Neuronal stem cell (in vitro differentiated cells): ENCODE results near the gene MICAL1. TPM values are rescaled to one million over a fixed set of nuclear protein-coding genes. Genes with fewer than 3 reads are reported as not detected.
A peak's percentile ranks its signal among the peaks of the same experiment; 100 is the strongest.

Experiments used
- DNase-seq: peaks from one replicate; pipeline ENCODE4 v3.0.0-alpha.2; 2013; ENCODE audit warnings: low spot score
- H2AFZ ChIP-seq: one replicate; pipeline ENCODE4 v1.6.1; 2013; ENCODE audit warnings: mild to moderate bottlenecking, low read length, inconsistent platforms
- H2AK5ac ChIP-seq: 2 replicates; pipeline ENCODE4 v1.6.1; 2013; ENCODE audit warnings: low read depth, mild to moderate bottlenecking, inconsistent platforms, low read length, moderate library complexity, mixed read lengths
- H2BK120ac ChIP-seq: 2 replicates; pipeline ENCODE4 v1.6.1; 2013; ENCODE audit warnings: low read depth, mild to moderate bottlenecking, inconsistent platforms, low read length, moderate library complexity, mixed read lengths
- H2BK12ac ChIP-seq: one replicate; pipeline ENCODE4 v1.6.1; 2013; ENCODE audit warnings: low read length, inconsistent platforms
- H2BK15ac ChIP-seq: 2 replicates; pipeline ENCODE4 v1.6.1; 2013; ENCODE audit warnings: mild to moderate bottlenecking, low read length, inconsistent platforms, mixed read lengths
- H2BK5ac ChIP-seq: one replicate; pipeline ENCODE4 v1.6.1; 2013; ENCODE audit warnings: inconsistent platforms, mild to moderate bottlenecking, low read length, moderate library complexity
- H3K14ac ChIP-seq: one replicate; pipeline ENCODE4 v1.6.1; 2013; ENCODE audit warnings: low read length, inconsistent platforms
- H3K18ac ChIP-seq: 2 replicates; pipeline ENCODE4 v1.6.1; 2013; ENCODE audit warnings: low read length, inconsistent platforms
- H3K23ac ChIP-seq: 2 replicates; pipeline ENCODE4 v1.6.1; 2013; ENCODE audit warnings: low read depth, mild to moderate bottlenecking, mixed read lengths, low read length, inconsistent platforms; ENCODE audit not compliant: poor library complexity
- H3K27ac ChIP-seq: replicated peaks from 3 replicates; pipeline ENCODE4 v1.5.1; 2013; ENCODE audit warnings: low read length, inconsistent platforms
- H3K27me3 ChIP-seq, 3 experiments: 2 replicates each; pipeline ENCODE4 v1.6.1; 2013; ENCODE audit warnings: low read length in 3 of 3, mild to moderate bottlenecking in 2 of 3, inconsistent platforms in 1 of 3, low read depth in 1 of 3, mixed read lengths in 1 of 3, moderate library complexity in 1 of 3; ENCODE audit not compliant: control insufficient read depth in 3 of 3, insufficient read depth in 3 of 3
- H3K36me3 ChIP-seq, 2 donors: replicated peaks in 1 of 2; 2 replicates each; pipeline ENCODE4 v1.6.1; 2013; ENCODE audit warnings: low read length in 2 of 2; ENCODE audit not compliant: control insufficient read depth in 2 of 2, insufficient read depth in 2 of 2
- H3K4ac ChIP-seq: 2 replicates; pipeline ENCODE4 v1.6.1; 2013; ENCODE audit warnings: inconsistent platforms, mild to moderate bottlenecking, low read length, moderate library complexity
- H3K4me1 ChIP-seq, 2 donors: 1 replicate in 1 of 2; 2 replicates in 1 of 2; pipeline ENCODE4 v1.6.1; 2013; ENCODE audit warnings: low read length in 2 of 2, low read depth in 1 of 2; ENCODE audit not compliant: control insufficient read depth in 2 of 2, insufficient read depth in 1 of 2
- H3K4me2 ChIP-seq: one replicate; pipeline ENCODE4 v1.6.1; 2013; ENCODE audit warnings: mild to moderate bottlenecking, low read length, inconsistent platforms; ENCODE audit not compliant: insufficient read depth, poor library complexity, severe bottlenecking
- H3K4me3 ChIP-seq, 2 donors: 2 replicates each; pipeline ENCODE4 v1.5.1; 2013; ENCODE audit warnings: low read length in 2 of 2, mild to moderate bottlenecking in 2 of 2, inconsistent platforms in 1 of 2, moderate library complexity in 1 of 2
- H3K79me1 ChIP-seq: one replicate; pipeline ENCODE4 v1.6.1; 2013; ENCODE audit warnings: low read depth, mild to moderate bottlenecking, inconsistent platforms, low read length, moderate library complexity
- H3K9ac ChIP-seq: one replicate; pipeline ENCODE4 v1.6.1; 2013; ENCODE audit warnings: mild to moderate bottlenecking, low read depth, low read length, inconsistent platforms; ENCODE audit not compliant: poor library complexity
- H3K9me3 ChIP-seq, 2 donors: replicated peaks in 1 of 2; 2 replicates each; pipeline versions ENCODE3 to v1.6.1; 2013; ENCODE audit warnings: low read length in 2 of 2, mild to moderate bottlenecking in 2 of 2, inconsistent platforms in 1 of 2, low read depth in 1 of 2, mixed read lengths in 1 of 2, moderate library complexity in 1 of 2; ENCODE audit not compliant: control insufficient read depth in 2 of 2, insufficient read depth in 1 of 2
- H4K8ac ChIP-seq: one replicate; pipeline ENCODE4 v1.6.1; 2013; ENCODE audit warnings: low read depth, mild to moderate bottlenecking, inconsistent platforms, low read length, moderate library complexity
- H4K91ac ChIP-seq: one replicate; pipeline ENCODE4 v1.6.1; 2013; ENCODE audit warnings: low read length, low read depth, mild to moderate bottlenecking, inconsistent platforms; ENCODE audit not compliant: poor library complexity
- WGBS, 2 donors: extraction: QIAGEN DNeasy Blood & Tissue Kit; methylation state at CpG; one replicate each; pipeline ENCODE4 v1.1.7; 2013; ENCODE audit warnings: missing lambda C conversion rate in 2 of 2, mixed read lengths in 1 of 2; ENCODE audit not compliant: insufficient read length in 2 of 2, insufficient replicate concordance in 1 of 2; ENCODE audit errors: extremely low coverage in 2 of 2; 5-methylcytosine and 5-hydroxymethylcytosine counted together
- polyA plus RNA-seq, 2 experiments: library from polyadenylated mRNA; stranded (reverse); fragments of 200-250 nt; gene quantifications; one replicate each; pipeline ENCODE4 v1.2.3, GENCODE V29; 2013

The MICAL1 gene, protein sequence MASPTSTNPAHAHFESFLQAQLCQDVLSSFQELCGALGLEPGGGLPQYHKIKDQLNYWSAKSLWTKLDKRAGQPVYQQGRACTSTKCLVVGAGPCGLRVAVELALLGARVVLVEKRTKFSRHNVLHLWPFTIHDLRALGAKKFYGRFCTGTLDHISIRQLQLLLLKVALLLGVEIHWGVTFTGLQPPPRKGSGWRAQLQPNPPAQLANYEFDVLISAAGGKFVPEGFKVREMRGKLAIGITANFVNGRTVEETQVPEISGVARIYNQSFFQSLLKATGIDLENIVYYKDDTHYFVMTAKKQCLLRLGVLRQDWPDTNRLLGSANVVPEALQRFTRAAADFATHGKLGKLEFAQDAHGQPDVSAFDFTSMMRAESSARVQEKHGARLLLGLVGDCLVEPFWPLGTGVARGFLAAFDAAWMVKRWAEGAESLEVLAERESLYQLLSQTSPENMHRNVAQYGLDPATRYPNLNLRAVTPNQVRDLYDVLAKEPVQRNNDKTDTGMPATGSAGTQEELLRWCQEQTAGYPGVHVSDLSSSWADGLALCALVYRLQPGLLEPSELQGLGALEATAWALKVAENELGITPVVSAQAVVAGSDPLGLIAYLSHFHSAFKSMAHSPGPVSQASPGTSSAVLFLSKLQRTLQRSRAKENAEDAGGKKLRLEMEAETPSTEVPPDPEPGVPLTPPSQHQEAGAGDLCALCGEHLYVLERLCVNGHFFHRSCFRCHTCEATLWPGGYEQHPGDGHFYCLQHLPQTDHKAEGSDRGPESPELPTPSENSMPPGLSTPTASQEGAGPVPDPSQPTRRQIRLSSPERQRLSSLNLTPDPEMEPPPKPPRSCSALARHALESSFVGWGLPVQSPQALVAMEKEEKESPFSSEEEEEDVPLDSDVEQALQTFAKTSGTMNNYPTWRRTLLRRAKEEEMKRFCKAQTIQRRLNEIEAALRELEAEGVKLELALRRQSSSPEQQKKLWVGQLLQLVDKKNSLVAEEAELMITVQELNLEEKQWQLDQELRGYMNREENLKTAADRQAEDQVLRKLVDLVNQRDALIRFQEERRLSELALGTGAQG
- 43.9 TPM for polyA plus RNA-seq (2013, experiment 1 of 2)
- polyA plus RNA-seq (2013, experiment 2 of 2) = 41.6 TPM

DNA sequence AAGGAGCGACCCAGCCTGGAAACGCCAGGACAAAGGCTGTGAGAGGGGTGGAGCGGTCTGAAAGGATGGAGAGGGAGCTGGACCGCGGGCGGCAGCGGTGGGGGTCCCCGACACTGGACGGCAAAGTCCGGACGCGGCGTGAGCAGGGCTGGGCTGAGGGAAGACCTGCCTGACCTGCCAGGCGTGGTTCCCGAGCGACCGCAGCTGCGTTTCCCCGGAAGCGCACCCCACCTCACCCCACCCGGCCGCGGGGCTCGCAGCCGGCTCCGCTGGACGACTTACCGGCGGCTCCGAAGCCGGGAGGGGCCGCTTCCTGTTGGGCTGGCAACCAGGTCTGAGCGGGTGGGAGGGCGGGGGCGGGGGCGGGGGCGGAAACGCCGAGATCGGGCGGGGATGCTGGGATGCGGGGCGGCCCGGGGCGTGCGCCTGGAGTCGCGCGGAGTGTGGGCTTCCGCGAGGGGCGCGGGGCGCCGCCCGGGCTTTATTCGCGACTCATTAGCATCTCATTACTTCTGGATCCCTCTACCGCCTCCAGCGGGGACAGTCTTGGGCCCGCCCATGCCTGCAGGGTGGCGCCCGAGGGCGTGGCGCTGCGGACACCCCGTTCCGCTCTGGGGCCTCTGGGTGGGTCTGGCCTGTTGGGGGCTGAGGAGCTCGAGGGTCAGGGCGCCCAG is at the start of gene MICAL1:
MICAL1 (minus strand) TSS at position 336 of the 674 bp plus-strand sequence. CDS start 1,576 bp downstream, outside the sequence.
- H3K4me2 ChIP-seq = peak within 1 kb of the TSS; percentile 97
- peak; percentile 68 for DNase-seq
- H3K79me1 ChIP-seq = peaks cover 9% of the 10 kb centered on the region
- peak within 1 kb of the TSS; percentile 87 to 96 for H3K4me3 ChIP-seq
- peak within 1 kb of the TSS; percentile 79 for H2BK5ac ChIP-seq
- peak within 1 kb of the TSS; percentile 99 for H2AFZ ChIP-seq
- peaks cover 12 to 24% of the 10 kb centered on the region in 2 donors for H3K36me3 ChIP-seq
- H4K91ac ChIP-seq = peak within 1 kb of the TSS; percentile 77
- WGBS, 2 donors = no CpG with 5 or more reads among the region's 70 CpGs
- H3K18ac ChIP-seq = peak within 1 kb of the TSS; percentile 99
- peak within 1 kb of the TSS; percentile 45 for H3K4ac ChIP-seq
- H2BK15ac ChIP-seq = peak within 1 kb of the TSS; percentile 87
- H3K14ac ChIP-seq = peak within 1 kb of the TSS; percentile 86
- peak within 1 kb of the TSS; percentile 76 for H2BK120ac ChIP-seq
- peak within 1 kb of the TSS; percentile 81 for H3K27ac ChIP-seq
- H3K23ac ChIP-seq = peak within 1 kb of the TSS; percentile 81
- no peaks in the 10 kb centered on the region for H3K27me3 ChIP-seq
- H2AK5ac ChIP-seq = peak within 1 kb of the TSS; percentile 88
- peak within 1 kb of the TSS; percentile 69 for H2BK12ac ChIP-seq
- H4K8ac ChIP-seq = no peak within 1 kb of the TSS
- H3K9me3 ChIP-seq = no peaks in the 10 kb centered on the region
- peaks cover 8 to 18% of the 10 kb centered on the region in 2 donors for H3K4me1 ChIP-seq
- peak within 1 kb of the TSS; percentile 94 for H3K9ac ChIP-seq

DNA sequence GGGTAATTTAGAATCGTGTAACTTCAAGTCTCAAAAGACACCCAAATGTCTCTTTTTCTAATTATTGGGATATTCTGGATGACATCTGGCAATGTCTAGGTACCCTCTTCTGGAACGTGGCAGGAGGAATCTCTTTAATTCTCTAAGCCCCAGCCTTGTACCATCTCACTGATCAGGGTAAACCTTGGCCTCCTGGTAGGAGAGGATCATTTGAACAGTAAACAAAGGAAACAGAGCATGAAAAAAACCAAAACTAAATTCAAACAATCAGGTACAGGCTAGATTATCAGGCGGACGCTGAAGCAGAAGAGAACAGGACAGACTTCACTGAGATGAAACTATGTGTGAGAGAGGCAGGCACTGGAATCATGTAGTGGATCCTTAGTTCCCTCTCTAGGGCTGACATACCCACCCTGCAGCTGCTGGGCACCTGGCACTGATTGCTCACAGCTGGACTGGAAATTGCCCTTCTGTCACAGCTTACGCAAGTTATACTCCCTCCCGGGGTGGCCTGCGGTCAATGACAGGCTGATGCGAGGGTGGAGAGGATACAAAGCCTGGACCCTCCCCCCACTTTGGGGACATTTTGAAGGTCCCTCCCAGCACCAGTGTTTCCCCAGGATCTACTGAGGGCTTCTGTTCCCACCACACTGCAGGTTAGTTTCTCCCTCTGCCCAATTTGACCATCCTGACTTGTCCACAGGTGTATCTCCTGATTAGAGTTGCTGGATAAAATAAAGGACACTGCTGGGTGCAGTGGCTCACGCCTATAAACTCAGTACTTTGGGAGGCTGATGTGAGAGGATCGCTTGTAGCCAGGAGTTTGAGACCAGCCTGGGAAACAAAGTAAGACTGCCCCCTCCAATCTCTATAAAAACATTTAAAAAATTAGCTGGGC is 48.0 kb upstream of the MICAL1 start:
- H4K8ac ChIP-seq = no peak overlapping the region
- H2BK15ac ChIP-seq = no peak overlapping the region
- no CpG with 5 or more reads among the region's 10 CpGs for WGBS, 2 donors
- H3K36me3 ChIP-seq = no peaks in the 10 kb centered on the region
- H2BK12ac ChIP-seq = no peak overlapping the region
- no peak overlapping the region for H2BK120ac ChIP-seq
- H3K9ac ChIP-seq = no peak overlapping the region
- H3K18ac ChIP-seq = peak overlapping the region; percentile 72
- H3K4me2 ChIP-seq = no peak overlapping the region
- peaks cover 0 to 5% (median 0%) of the 10 kb centered on the region in 3 experiments for H3K27me3 ChIP-seq
- no peak for DNase-seq
- no peak overlapping the region for H3K4ac ChIP-seq
- H2AK5ac ChIP-seq = no peak overlapping the region
- no peak overlapping the region for H3K14ac ChIP-seq
- H3K27ac ChIP-seq = no peak overlapping the region
- H3K23ac ChIP-seq = no peak overlapping the region
- H3K4me3 ChIP-seq = no peak overlapping the region
- no peaks in the 10 kb centered on the region for H3K79me1 ChIP-seq
- H3K9me3 ChIP-seq = no peaks in the 10 kb centered on the region
- no peak overlapping the region for H2AFZ ChIP-seq
- H4K91ac ChIP-seq = no peak overlapping the region
- H3K4me1 ChIP-seq = peaks cover 0 to 4% of the 10 kb centered on the region in 2 donors
- H2BK5ac ChIP-seq = no peak overlapping the region

DNA sequence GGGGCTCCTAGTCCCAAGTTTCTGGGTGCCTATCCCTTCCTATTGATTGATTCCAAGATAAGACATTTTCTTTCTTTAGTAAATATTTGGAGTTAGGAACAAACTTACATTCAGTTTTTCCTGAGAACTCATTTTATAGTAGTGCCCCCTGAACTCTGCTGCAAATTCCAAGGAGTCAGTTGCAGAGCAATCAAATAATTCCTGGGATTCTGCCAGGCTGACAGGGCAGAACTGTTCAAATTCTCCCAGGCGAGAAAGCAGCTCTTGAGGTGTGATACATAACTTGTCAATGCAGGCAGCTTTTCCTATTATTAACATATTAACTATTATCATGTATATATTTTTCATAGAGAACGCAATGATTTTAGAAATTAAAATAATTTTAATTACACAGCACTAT is 43.4 kb upstream of the MICAL1 start:
- no peak overlapping the region for H3K9ac ChIP-seq
- H4K8ac ChIP-seq = no peak overlapping the region
- no peak overlapping the region for H3K4ac ChIP-seq
- no peak for DNase-seq
- no peak overlapping the region for H2AFZ ChIP-seq
- H2BK5ac ChIP-seq = no peak overlapping the region
- no peak overlapping the region for H3K18ac ChIP-seq
- H3K79me1 ChIP-seq = no peaks in the 10 kb centered on the region
- no peaks in the 10 kb centered on the region for H3K36me3 ChIP-seq
- no peak overlapping the region for H2AK5ac ChIP-seq
- no peak overlapping the region for H2BK15ac ChIP-seq
- no peak overlapping the region for H2BK120ac ChIP-seq
- H3K4me1 ChIP-seq = peaks cover 5 to 12% of the 10 kb centered on the region in 2 donors
- no peak overlapping the region for H3K4me2 ChIP-seq
- H2BK12ac ChIP-seq = no peak overlapping the region
- no peaks in the 10 kb centered on the region for H3K9me3 ChIP-seq
- no peak overlapping the region for H3K4me3 ChIP-seq
- H3K27ac ChIP-seq = no peak overlapping the region
- H3K14ac ChIP-seq = no peak overlapping the region
- no peak overlapping the region for H4K91ac ChIP-seq
- H3K23ac ChIP-seq = no peak overlapping the region
- no CpG with 5 or more reads among the region's 2 CpGs for WGBS, 2 donors
- H3K27me3 ChIP-seq = peaks cover 0 to 22% (median 0%) of the 10 kb centered on the region in 3 experiments
